Limb (tissue), 2 donors: ENCODE results near the gene ZDHHC7.

Source experiments
- DNase-seq, 2 donors: peaks; one replicate each; pipeline ENCODE4 v3.0.0-alpha.2; 2016; ENCODE audit errors: extremely low spot score in 2 of 2

Gene ZDHHC7

DNA sequence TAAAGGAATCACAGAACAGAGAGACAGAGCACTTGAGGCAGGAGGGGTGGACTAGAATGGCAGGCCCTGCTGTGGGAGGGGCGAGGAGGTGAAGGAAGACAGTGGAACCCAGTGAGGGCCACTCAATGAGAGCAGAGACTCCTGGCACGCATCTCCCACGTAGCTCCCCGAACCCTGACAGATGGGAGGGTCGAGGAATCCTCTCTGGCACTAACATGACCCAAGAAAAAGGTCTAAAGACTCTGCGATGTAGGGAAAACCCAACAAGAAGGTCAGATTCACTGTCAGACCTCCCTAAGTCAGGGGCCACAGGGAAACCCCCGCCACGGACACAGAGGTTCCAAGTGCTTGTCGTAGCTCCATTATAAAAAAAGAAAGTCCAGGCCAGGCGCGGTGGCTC is 15.0 kb downstream of the ZDHHC7 start:
- DNase-seq, result no peak

DNA sequence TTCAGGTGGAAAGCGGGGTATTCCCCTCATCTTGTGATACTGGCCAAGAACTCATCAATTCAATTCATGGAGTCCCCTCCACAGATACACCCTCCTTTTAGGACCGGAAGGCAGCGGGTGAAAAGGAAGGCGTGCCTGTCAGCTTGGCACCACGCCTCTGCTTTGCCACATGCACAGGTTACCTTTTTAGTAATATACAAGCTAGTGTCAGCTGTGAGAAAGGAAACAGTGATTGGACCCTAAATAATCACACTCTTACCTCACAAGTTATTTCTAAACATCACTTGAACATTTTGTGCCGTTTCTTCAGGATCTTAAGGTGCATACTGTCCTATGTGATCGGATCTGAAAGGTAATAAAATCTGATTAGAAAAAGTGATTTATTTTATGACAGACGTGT is 15.7 kb downstream of the ZDHHC7 start:
- no peak for DNase-seq

DNA sequence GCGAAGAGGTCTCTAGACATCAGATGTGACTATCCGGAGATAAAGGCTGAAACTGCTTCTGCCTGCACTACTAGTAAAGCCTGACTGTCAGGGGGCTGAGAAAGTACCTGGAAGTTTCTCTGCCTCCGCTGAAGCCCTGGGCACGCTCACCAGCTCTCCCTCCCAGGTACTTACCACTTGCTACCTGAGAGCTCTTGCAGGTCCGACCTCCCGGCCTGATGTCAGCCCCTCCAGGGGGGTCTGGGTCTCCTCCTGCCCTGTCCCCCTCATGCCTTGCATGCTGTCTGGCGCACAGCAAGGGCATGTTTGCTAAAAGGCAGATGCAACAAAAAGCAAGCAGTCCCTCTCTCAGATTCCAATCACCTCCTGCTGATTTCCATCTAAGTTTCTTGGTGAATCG is 17.4 kb downstream of the ZDHHC7 start:
- DNase-seq, result no peak

DNA sequence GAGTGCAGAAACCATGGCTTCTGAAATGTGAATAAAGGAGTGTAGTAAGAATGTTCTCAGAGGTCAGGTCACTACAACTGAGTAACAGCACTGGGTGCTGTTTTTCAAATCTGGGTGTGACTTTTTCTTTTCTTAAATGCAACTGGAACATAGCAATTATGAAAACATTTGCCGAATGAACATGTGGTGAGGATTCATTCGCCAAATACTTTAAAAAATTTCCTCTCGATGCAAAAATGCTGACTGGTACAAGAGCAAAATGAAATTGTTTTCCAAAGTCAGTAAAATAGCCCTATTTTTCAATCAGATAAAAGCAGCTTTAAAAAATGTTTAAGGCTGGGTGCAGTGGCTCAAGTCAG is 18.6 kb downstream of the ZDHHC7 start:
- DNase-seq, result no peak

DNA sequence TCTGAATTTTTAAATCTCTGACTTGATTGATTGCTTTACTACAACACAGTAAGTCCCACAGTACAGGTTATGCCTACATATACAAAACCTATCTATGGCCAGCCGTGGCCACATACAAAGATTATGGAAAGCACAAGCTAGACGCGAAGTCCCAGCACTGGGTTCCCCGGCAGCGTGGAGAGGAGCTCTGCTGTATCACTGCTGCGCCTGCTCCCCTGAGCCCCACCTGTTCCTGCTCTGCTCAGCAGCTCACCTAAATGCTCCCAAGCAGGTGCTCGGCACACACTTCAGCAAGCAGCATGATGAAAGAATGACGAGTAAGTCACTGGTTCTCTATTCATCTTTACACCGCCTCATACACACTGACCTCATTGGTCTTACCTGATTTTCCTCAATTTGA is 20.6 kb downstream of the ZDHHC7 start:
- no peak for DNase-seq

DNA sequence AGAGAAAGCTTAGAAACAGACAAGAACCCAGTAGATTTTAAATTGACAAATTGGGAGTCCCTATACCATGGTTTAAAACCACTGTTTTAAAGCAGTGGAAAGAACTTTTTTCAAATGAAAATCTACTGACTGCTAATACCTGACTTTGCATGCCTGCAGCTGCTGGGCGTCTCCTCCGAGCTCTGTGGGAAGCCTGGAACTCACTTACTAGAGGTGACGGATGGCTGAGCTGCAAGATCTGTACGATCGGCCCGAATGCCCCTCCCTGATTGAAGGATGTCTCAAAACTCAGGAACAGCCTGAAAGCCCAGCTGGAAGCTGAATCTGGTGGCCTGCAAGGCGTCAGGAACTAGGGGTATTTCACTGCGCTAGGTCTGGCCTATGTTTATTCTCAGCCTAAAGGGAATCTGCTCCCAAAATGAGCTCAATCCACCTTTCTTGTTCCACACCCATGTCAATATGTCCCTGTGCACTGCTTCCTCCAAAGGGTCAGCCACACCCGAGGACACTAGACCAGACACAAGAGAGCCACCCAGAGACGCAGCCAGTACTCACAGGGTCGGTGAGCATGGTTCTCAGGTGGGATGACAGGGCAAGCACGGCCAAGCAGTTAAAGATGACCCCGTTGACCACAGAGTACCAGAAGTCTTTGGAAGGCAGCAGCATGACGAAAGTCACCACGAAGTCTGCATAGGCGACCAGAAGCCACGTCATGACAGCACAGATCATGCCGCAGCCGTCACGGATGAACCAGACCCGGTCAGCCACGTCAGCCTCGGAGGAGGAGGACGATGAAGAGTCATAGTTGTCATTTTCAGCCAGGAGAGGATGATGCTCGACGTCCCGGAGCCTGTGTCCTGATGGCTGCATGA is 21.4 kb downstream of the ZDHHC7 start:
- no peak for DNase-seq

DNA sequence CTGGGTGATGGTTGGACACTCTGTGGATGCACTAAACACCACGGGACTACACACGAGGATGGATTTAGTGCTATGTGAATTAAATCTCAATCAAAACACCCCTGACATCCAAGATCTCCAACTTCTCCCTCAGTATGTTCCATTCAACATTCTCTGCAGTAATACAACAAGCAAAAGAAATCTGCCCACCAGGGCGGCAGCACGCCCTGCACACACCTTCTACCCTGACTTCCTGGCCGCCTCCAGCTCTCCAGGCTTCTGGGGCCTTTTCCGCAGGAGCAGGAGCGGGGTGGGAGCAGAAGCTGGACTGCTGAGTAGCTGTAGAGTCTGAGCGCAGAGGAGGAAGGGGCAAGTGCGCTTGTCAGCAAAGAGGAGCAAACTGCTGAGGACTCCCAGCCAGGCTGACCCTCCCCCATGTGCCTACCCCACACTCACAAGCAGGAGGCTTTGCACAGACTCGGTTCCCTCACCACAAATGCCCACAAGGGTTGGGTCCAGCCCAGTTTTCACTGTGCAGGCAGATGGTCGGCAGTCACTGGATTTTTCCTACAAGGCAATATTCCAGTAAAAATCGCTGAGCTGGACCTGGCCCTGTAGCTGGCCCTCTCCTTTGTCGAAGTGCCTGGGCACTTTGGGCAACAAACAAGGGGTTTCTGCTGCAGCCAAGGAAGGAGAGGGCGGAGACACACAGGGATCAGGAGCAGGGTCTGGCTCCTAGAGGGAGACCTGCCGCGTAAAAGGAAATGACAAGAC is 22.8 kb downstream of the ZDHHC7 start:
- DNase-seq, result no peak

DNA sequence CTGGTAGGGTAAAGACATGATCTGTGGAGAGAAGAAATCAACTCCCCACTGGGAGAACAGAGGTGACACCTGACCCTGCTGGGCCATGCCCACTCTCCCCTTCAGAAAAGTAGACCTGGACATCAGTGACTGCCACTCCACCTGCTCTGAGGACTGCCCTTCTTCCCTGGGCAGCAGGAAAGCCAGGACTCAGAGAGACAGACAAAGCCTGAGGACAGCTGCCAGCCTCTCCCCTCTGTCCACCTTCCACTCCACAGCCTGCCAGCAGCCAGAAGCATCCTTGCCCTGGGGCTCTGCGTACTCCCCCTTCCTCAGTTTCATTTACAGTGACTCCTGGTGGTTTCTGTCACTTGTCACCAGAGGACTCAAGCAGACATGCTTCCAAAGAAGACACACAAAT is 24.5 kb downstream of the ZDHHC7 start:
- no peak for DNase-seq

DNA sequence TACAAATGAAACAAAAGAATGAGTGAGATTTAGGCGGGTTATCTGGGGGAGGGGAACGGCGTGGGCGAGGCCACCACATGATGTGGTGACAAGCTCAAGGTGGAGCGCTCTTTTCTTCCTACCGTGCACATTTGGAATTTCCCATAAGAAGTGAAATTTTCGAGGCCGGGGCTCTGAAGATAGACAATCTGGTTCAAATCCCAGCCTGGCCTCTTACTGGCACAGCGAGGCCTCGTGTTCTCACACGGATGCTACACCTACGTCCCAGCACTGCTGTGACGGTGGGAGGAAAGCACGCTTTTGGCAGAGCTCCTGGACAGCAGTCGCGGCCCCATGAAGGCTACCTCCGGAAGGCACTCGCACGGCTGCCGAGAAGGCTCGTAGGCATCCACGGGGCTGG is 25.2 kb downstream of the ZDHHC7 start:
- no peak for DNase-seq

DNA sequence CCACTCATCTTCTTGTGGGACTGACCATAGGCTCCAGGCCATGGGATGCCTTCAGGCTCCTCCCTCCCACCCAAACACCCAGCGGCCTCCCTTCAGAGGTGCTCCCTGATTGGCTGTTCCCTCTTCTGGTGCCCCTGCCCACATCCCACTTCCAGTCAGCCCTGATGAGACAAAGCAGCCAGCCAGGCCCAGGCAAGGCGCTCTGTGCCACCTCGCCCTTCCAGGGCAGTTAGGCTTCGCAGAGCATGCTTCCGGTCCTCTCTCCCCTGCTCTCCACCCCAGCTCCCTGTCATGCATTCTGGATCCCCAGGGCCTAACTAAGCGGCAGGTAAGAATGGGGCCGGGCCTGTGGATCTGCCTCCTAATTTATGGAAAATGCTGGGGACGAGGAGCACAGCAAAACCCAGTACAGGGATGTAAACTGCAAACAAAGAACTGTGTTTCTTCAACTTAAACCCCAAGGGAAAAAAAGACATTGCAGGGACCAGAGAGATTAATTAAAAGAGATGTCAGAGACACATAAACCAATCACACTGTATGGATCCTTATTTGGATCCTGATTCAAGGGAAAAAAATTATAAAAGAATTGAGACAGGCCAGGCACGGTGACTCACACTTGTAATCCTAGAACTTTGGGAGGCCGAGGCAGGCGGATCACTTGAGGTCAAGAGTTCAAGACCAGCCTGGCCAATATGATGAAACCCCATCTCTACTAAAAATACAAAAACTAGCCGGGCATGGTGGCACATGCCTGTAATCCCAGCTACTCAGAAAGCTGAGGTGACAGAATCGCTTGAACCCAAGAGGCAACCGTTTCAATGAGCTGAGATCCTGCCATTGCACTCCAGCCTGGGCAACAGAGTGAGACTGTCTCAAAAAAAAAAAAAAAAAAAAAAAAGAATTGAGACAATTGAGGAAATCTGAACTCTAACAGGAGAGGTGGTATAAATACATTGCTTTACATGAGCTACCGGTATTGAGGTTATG is 26.0 kb downstream of the ZDHHC7 start:
- no peak for DNase-seq

DNA sequence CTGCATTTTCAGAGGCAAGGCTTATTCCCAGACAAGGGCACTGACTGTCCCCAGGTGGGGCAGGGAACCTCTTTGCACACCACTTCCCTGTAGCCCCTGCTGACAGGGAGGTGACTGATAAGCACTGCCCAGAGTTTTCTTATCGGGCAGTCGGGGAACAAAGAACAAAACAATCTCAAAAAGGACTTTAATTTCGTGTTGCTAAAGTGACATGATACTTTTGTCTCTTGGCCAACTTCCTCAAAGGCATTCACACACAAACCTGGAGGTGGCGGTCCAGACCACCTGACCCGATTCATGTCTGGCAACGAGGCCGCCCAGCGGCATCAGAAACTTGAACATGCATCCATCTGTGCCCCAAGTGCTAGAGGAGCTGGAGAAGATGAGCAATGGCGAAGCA is 28.9 kb downstream of the ZDHHC7 start:
- peak in 1 of 2 donors; percentile 23 for DNase-seq

DNA sequence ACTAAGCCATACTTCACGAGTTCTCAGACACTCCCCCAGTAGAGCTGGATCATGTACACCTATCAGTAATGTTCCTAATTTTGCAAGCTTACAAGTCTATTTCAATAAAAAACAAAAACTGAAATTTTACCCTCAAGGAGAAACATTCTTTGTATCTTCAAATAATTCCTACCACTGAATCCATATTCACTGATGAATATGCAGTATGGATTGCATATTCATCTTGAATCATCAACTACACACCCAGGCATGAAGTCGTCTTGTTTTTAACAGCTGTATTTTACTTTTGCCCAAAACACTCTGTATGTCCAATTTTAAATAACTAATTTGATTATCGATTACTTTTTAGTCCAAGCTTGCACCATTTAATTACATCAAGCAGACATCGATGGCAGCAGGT is 31.8 kb downstream of the ZDHHC7 start:
- no peak for DNase-seq

DNA sequence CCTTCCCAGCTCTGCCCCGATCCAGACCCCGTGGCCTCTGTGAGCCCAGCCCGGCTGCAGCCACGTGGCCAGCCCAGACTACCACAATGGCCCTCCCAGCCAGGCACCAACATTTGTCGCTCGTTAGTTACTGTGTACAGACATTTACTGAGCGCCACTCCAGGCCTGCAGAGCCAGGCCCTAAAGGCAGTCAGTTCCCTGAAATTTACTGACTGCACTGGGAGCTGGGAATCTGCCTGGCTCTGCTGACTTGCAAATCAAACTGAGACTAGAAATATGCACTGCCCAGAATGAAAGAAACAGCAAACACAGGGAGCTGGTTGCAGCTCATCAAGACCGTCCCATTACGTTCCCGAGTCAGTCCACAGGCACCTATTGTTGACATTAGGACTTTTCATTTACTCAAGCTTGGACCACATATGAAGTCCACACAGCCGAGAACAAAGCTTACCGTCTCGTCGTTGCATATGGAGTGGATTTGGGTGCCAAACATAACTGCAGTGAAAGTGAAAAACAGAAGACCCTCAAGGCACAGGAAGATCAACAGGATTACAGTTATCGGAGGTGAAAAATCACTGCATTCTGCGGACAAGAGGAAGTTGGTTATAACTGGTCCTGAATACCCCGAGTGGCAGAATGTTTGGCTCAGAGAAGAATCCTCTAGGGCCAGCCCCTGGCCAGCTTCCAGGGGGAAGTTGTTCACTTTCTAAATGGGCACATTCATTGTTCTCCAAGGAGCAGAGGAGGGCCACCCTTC is 34.5 kb downstream of the ZDHHC7 start:
- peak in 1 of 2 donors; percentile 35 for DNase-seq

DNA sequence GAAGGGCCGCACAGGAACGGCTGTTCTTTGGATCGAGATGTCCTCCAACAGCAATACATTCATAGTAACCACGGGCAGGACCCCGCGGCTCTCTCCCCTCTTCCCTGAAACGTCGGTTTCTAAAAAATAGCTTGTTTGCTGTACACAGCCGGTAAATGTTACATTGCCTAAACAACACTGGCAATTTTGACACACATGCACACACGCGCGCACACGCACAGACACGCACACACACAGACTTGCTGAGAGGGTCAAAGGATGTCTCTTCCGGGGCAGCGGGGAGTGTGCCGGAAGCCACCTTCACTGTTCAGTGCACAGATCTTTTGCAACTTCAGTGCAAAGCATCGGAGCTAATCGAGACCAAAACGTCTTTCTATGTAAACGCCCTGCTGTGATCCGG is 35.8 kb downstream of the ZDHHC7 start:
- no peak for DNase-seq

DNA sequence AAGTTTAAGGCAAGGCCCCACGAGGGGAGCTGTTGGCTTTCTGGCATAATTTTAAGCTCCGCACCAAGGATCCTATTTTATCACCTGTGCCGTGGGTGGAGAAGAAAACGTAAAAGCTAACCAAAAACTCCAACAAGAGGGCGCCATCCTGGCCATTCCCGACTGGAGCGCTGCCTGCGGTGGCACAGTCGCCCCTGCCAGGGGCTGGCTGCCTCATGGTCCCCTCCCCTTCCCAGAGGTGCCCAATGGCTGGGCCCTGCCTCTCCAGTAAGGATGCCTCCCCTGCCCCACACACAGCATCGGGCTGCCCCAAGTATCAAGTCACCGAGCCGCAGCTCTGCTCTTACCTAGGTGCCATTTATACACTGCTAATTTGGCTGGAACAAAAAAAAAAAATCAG is 36.3 kb downstream of the ZDHHC7 start:
- no peak for DNase-seq

DNA sequence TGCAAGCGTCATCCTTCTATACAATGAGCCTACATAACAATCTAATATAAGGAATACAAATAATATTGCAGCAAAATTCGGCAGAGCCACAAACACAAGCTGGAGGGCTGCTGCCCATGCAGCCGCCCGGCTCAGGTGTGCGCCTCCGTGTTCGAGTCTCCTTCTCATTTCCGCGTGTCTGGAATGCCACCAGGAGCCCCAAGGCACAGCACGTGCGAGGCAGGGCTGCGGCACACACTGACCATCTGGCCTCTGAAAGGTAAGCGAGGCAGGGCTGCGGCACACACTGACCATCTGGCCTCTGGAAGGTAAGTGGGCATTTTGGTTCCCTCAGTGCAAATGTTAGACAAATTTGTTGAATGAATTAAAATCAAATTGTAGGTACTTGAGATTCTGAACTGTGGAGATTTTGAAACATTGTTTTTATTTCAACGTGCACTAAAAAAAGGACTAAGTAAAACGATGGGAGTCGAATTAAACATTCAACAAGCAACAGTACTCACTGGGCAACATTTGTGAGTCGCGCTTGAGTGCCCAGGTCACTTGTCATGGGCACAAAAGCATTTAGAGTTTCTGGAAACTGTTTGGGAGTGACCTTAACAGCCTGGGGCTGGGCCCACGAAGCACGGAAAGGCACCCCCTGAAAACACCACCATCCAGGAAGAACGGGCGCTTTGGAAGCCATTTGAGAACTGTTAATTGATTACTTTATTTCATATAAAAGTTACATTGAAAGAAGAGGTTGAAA is 37.4 kb downstream of the ZDHHC7 start:
- no peak for DNase-seq

DNA sequence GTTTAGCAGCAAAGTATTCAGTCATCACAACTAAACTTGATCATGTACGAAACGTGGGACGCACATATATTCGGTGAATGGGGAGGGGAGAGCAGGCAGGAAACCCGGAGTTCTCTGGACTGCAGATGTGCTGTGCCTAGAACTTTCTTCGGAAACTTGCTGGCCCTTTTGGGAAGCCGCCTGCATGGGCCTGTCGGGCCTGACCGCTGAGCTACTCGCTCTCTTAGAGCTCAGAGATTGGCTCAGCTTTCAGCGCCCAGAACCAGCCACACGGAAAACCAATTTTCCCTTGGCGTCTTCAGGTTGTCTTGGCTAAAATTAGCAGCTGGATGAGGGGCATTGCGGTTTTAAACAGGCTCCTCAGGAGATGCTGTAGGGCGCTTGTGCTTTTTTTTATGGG is 38.1 kb downstream of the ZDHHC7 start:
- no peak for DNase-seq

DNA sequence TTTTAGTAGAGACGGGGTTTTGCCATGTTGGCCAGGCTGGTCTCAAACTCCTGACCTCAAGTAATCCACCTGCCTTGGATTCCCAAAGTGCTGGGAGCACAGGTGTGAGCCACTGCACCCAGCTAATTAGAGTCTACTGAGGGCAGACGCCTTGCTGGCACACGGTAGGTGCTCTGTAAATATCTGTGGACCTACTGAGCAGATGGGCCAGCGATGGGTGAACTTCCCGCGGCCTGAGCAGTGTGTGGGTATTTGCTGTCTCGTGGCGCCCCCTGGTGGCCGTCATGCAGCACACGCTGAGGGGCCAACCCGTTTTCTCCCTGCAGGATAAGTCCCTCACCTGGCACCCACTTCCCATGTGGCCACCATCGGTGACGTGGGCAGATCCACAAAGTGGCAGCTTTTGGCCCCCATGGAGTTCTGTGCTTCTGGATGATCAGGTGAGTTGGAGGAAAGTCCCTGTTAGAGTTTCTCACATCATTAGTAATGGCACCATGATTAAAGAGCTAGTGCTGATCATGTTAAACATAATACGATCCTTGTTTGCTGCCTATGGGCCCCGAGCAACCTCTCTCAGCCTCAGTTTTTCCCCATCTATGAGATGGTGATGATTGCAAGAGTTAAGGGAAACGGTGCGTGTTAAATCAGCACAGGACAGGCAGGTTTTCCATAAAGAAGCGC is 40.7 kb downstream of the ZDHHC7 start:
- peak; percentile 51 to 88 for DNase-seq

DNA sequence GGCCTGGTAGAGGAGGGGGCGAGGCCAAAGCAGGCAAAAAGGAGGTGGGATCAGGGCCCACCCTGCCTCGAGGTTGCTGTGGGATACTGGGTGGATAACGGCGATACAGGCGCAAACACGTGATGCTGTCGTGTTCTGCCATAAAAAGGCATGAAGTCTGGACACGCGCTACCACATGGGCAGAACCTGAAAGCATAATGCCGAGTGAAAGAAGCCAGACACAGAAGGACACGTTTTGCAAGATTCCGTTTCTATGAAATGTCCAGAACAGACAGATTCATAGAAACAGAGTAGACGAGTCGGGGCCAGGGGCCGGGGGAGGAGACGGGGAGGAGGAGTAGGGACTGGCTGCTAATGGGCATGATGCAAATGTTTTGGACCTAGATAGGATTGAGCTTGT is 43.5 kb downstream of the ZDHHC7 start:
- no peak for DNase-seq
